Mesenchymal stem cell (in vitro differentiated cells and primary cell): ENCODE results near the gene RPS23.

Source experiments
- DNase-seq: peaks from one replicate; pipeline ENCODE4 v3.0.0-alpha.2; 2013
- H2AFZ ChIP-seq: one replicate; pipeline ENCODE4 v1.6.1; 2013; ENCODE audit warnings: low read depth, mild to moderate bottlenecking, control low read depth, inconsistent platforms, low read length, moderate library complexity
- H2AK5ac ChIP-seq: 2 replicates; pipeline ENCODE4 v1.6.1; 2013; ENCODE audit warnings: low read length, moderate library complexity, mild to moderate bottlenecking, inconsistent platforms; ENCODE audit not compliant: severe bottlenecking
- H2BK120ac ChIP-seq: one replicate; pipeline ENCODE4 v1.6.1; 2013; ENCODE audit warnings: low read depth, mild to moderate bottlenecking, inconsistent platforms, low read length, moderate library complexity
- H2BK12ac ChIP-seq, 2 experiments: one replicate each; pipeline ENCODE4 v1.6.1; 2013; ENCODE audit warnings: inconsistent platforms in 2 of 2, low read length in 2 of 2, mild to moderate bottlenecking in 2 of 2, moderate library complexity in 2 of 2, control low read depth in 1 of 2
- H2BK15ac ChIP-seq: one replicate; pipeline ENCODE4 v1.6.1; 2013; ENCODE audit warnings: mild to moderate bottlenecking, low read depth, inconsistent platforms; ENCODE audit not compliant: poor library complexity, severe bottlenecking
- H2BK5ac ChIP-seq: 2 replicates; pipeline ENCODE4 v1.6.1; 2013; ENCODE audit warnings: low read depth, mild to moderate bottlenecking, low read length, control low read depth, inconsistent platforms; ENCODE audit not compliant: poor library complexity, severe bottlenecking
- H3K14ac ChIP-seq, 2 experiments: one replicate each; pipeline ENCODE4 v1.6.1; 2013; ENCODE audit warnings: inconsistent platforms in 2 of 2, low read length in 2 of 2, control low read depth in 1 of 2, mild to moderate bottlenecking in 1 of 2, moderate library complexity in 1 of 2
- H3K18ac ChIP-seq, 2 experiments: one replicate each; pipeline ENCODE4 v1.6.1; 2013; ENCODE audit warnings: inconsistent platforms in 2 of 2, low read length in 2 of 2, control low read depth in 1 of 2, low read depth in 1 of 2, mild to moderate bottlenecking in 1 of 2
- H3K23ac ChIP-seq, 2 experiments: one replicate each; pipeline ENCODE4 v1.6.1; 2013; ENCODE audit warnings: inconsistent platforms in 2 of 2, low read length in 2 of 2, mild to moderate bottlenecking in 2 of 2, moderate library complexity in 2 of 2, control low read depth in 1 of 2
- H3K27ac ChIP-seq: 2 replicates; pipeline ENCODE4 v1.5.1; 2013; ENCODE audit warnings: mild to moderate bottlenecking, moderate library complexity, low read length, control low read depth, inconsistent platforms; ENCODE audit not compliant: poor library complexity, severe bottlenecking
- H3K27me3 ChIP-seq, 2 experiments: 2 replicates each; pipeline versions ENCODE4 v1.6.1 to v1.7.0; 2013; ENCODE audit warnings: low read length in 2 of 2, mild to moderate bottlenecking in 2 of 2, moderate library complexity in 2 of 2, control low read depth in 1 of 2, inconsistent platforms in 1 of 2; ENCODE audit not compliant: control insufficient read depth in 1 of 2, insufficient read depth in 1 of 2
- H3K36me3 ChIP-seq, 2 experiments: 2 replicates each; pipeline versions ENCODE4 v1.6.1 to v1.7.0; 2013; ENCODE audit warnings: low read length in 2 of 2, control low read depth in 1 of 2, inconsistent platforms in 1 of 2, low read depth in 1 of 2, mild to moderate bottlenecking in 1 of 2; ENCODE audit not compliant: insufficient read depth in 2 of 2, control insufficient read depth in 1 of 2
- H3K4ac ChIP-seq, 2 experiments: one replicate each; pipeline ENCODE4 v1.6.1; 2013; ENCODE audit warnings: inconsistent platforms in 2 of 2, low read length in 2 of 2, mild to moderate bottlenecking in 2 of 2, moderate library complexity in 2 of 2, control low read depth in 1 of 2, low read depth in 1 of 2
- H3K4me1 ChIP-seq: 2 replicates; pipeline ENCODE4 v1.6.1; 2013; ENCODE audit warnings: low read depth, low read length, control low read depth; ENCODE audit not compliant: control insufficient read depth, insufficient read depth
- H3K4me2 ChIP-seq: 2 replicates; pipeline ENCODE4 v1.6.1; 2013; ENCODE audit warnings: low read length, mild to moderate bottlenecking, inconsistent platforms; ENCODE audit not compliant: poor library complexity, severe bottlenecking
- H3K4me3 ChIP-seq, 2 experiments: 2 replicates each; pipeline versions ENCODE4 v1.5.1 to v1.7.0; 2013; ENCODE audit warnings: low read length in 2 of 2, mild to moderate bottlenecking in 2 of 2, control low read depth in 1 of 2, low read depth in 1 of 2; ENCODE audit not compliant: insufficient read depth in 1 of 2
- H3K79me1 ChIP-seq: replicated peaks from 2 replicates; pipeline ENCODE4 v1.6.1; 2013; ENCODE audit warnings: mild to moderate bottlenecking, control low read depth, low read length, inconsistent platforms; ENCODE audit not compliant: poor library complexity, severe bottlenecking
- H3K9ac ChIP-seq: 2 replicates; pipeline ENCODE4 v1.7.0; 2013; ENCODE audit warnings: mild to moderate bottlenecking, low read length, moderate library complexity
- H3K9me3 ChIP-seq: 2 replicates; pipeline ENCODE4 v1.7.0; 2013; ENCODE audit warnings: mild to moderate bottlenecking, low read length; ENCODE audit not compliant: control insufficient read depth
- H4K8ac ChIP-seq: one replicate; pipeline ENCODE4 v1.6.1; 2013; ENCODE audit warnings: inconsistent platforms, mild to moderate bottlenecking, low read length, moderate library complexity
- H4K91ac ChIP-seq: one replicate; pipeline ENCODE4 v1.6.1; 2013; ENCODE audit warnings: mild to moderate bottlenecking, low read length, inconsistent platforms
- WGBS: methylation state at CpG from one replicate; pipeline ENCODE4 v1.1.7; 2013; ENCODE audit warnings: mixed read lengths; 5-methylcytosine and 5-hydroxymethylcytosine counted together

The RPS23 gene

GRCh38 chr5:82291420-82291819 lies 13.3 kb upstream of the RPS23 start:
- Histone ChIP-seq H2AK5ac (no peak overlapping the region), H3K79me1 (no peaks in the 10 kb centered on the region), H3K4me2 (no peak overlapping the region), H3K4me3 (no peak overlapping the region), H3K9ac (no peak overlapping the region), H3K18ac (no peak overlapping the region), H3K9me3 (no peaks in the 10 kb centered on the region), H4K91ac (no peak overlapping the region), H2BK12ac (no peak overlapping the region), H3K4ac (no peak overlapping the region), H3K4me1 (no peaks in the 10 kb centered on the region), H2AFZ (no peak overlapping the region), H3K36me3 (no peaks in the 10 kb centered on the region), H2BK5ac (no peak overlapping the region), H2BK15ac (no peak overlapping the region), H3K23ac (no peak overlapping the region), H4K8ac (no peak overlapping the region), H3K27ac (no peak overlapping the region), H3K27me3 (no peaks in the 10 kb centered on the region), H2BK120ac (no peak overlapping the region), H3K14ac (no peak overlapping the region)
- 81% methylated on average over 2 of the region's 2 CpGs for WGBS
- DNase-seq, result no peak

- H3K27me3 ChIP-seq, result no peaks in the 10 kb centered on the region
- WGBS, result 90% methylated on average over 5 of the region's 6 CpGs
- H4K91ac ChIP-seq, result no peak overlapping the region
- no peak overlapping the region for H3K18ac ChIP-seq
- H3K36me3 ChIP-seq, result no peaks in the 10 kb centered on the region
- no peak overlapping the region for H4K8ac ChIP-seq
- no peak overlapping the region for H3K4me2 ChIP-seq
- no peak overlapping the region for H2BK15ac ChIP-seq
- no peak overlapping the region for H3K4me3 ChIP-seq
- H2BK120ac ChIP-seq, result no peak overlapping the region
- no peak overlapping the region for H2BK12ac ChIP-seq
- no peak overlapping the region for H2AK5ac ChIP-seq
- H3K9me3 ChIP-seq, result no peaks in the 10 kb centered on the region
- H3K14ac ChIP-seq, result no peak overlapping the region
- no peak overlapping the region for H3K4ac ChIP-seq
- no peak overlapping the region for H3K9ac ChIP-seq
- H3K4me1 ChIP-seq, result no peaks in the 10 kb centered on the region
- H2BK5ac ChIP-seq, result no peak overlapping the region
- no peak overlapping the region for H2AFZ ChIP-seq
- H3K23ac ChIP-seq, result no peak overlapping the region
- no peaks in the 10 kb centered on the region for H3K79me1 ChIP-seq
- no peak for DNase-seq
- H3K27ac ChIP-seq, result no peak overlapping the region
Observed at GRCh38 chr5:82290908-82291307, 12.8 kb upstream of the RPS23 start.

- no peak overlapping the region for H4K8ac ChIP-seq
- H2AK5ac ChIP-seq, result no peak overlapping the region
- H2AFZ ChIP-seq, result no peak overlapping the region
- H3K23ac ChIP-seq, result no peak overlapping the region
- H4K91ac ChIP-seq, result no peak overlapping the region
- H3K79me1 ChIP-seq, result no peaks in the 10 kb centered on the region
- H3K4me2 ChIP-seq, result no peak overlapping the region
- no peak overlapping the region for H2BK120ac ChIP-seq
- H3K27ac ChIP-seq, result no peak overlapping the region
- no peak overlapping the region for H3K4me3 ChIP-seq
- no peaks in the 10 kb centered on the region for H3K36me3 ChIP-seq
- no peak overlapping the region for H2BK15ac ChIP-seq
- no peak overlapping the region for H3K9ac ChIP-seq
- DNase-seq, result no peak
- H3K9me3 ChIP-seq, result no peaks in the 10 kb centered on the region
- H3K4ac ChIP-seq, result no peak overlapping the region
- no peaks in the 10 kb centered on the region for H3K4me1 ChIP-seq
- WGBS, result 81% methylated on average over 1 of the region's 2 CpGs
- H3K14ac ChIP-seq, result no peak overlapping the region
- H2BK12ac ChIP-seq, result no peak overlapping the region
- H3K27me3 ChIP-seq, result no peaks in the 10 kb centered on the region
- H2BK5ac ChIP-seq, result no peak overlapping the region
- no peak overlapping the region for H3K18ac ChIP-seq
Observed at GRCh38 chr5:82290005-82290404, 11.9 kb upstream of the RPS23 start.

- H3K9me3 ChIP-seq, result no peaks in the 10 kb centered on the region
- no peak overlapping the region for H2AK5ac ChIP-seq
- H3K18ac ChIP-seq, result no peak overlapping the region
- no peak overlapping the region for H3K9ac ChIP-seq
- 99% methylated on average over 3 of the region's 3 CpGs for WGBS
- no peak overlapping the region for H3K27ac ChIP-seq
- H3K4me1 ChIP-seq, result no peaks in the 10 kb centered on the region
- no peak overlapping the region for H3K4ac ChIP-seq
- H2BK15ac ChIP-seq, result no peak overlapping the region
- no peak overlapping the region for H2AFZ ChIP-seq
- DNase-seq, result no peak
- H3K27me3 ChIP-seq, result no peaks in the 10 kb centered on the region
- no peak overlapping the region for H2BK120ac ChIP-seq
- H3K79me1 ChIP-seq, result peaks cover 2% of the 10 kb centered on the region
- H3K14ac ChIP-seq, result no peak overlapping the region
- H3K23ac ChIP-seq, result no peak overlapping the region
- H4K8ac ChIP-seq, result no peak overlapping the region
- no peak overlapping the region for H2BK12ac ChIP-seq
- H2BK5ac ChIP-seq, result no peak overlapping the region
- H4K91ac ChIP-seq, result no peak overlapping the region
- no peak overlapping the region for H3K4me3 ChIP-seq
- H3K36me3 ChIP-seq, result no peaks in the 10 kb centered on the region
- H3K4me2 ChIP-seq, result no peak overlapping the region
Observed at GRCh38 chr5:82287625-82288024, 9.5 kb upstream of the RPS23 start.
